ENCODE measurements around the gene ASB6. TPM values are rescaled to one million over a fixed set of nuclear protein-coding genes. Genes with fewer than 3 reads are reported as not detected.

ASB6 gene
- total and polyA plus RNA-seq, 7 donors: 8.4 to 20.8 (median 9.7) TPM

DNA sequence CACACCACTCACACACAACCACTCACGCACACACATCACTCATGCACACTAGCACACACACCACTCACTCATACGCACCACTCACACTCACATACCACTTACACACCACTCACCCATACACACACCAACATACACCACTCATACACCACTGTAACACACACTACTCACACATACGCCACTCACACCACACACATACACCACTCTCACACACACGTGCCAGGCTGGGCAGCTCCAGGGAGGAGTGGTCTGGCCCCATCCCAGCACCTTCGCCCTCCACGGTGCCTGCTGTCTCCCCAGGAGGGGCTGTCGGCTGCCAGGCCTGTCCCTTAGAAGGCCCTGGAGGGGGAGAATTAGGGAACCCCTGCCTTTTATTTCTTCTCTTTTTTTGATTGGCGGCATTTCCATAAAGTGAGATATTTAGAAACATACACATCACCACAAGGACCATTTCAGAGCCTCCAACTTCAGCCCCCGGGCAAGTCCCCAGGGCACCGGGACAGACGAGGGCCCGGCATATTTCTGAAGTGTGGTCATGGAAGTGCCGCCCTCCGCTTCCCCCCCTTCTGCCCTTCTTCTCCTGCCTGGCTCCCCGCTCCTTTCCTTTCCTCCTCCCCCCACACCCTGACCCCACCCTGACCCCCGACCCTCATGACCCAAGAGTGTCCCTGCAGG, 6.3 kb upstream of the ASB6 start:
- intact Hi-C loops (cut with DNase I): no loop called here
- no peaks in the 10 kb centered on the region for H3K27me3 ChIP-seq
- H3K27ac ChIP-seq: no peak overlapping the region
- DNase-seq: no peak
- 79 to 83% methylated on average over 16 of the region's 16 CpGs for WGBS, 2 donors
- no peaks in the 10 kb centered on the region for H3K4me1 ChIP-seq
- no peak overlapping the region for H3K4me3 ChIP-seq
- no peaks in the 10 kb centered on the region for H3K9me3 ChIP-seq
- no peaks in the 10 kb centered on the region for H3K36me3 ChIP-seq
- TF ChIP-seq EP300 (IDR thresholded peaks at IDR 0.05) (no peak), POLR2A (IDR thresholded peaks at IDR 0.05) (no peak)
- TF ChIP-seq, protein P1, sequence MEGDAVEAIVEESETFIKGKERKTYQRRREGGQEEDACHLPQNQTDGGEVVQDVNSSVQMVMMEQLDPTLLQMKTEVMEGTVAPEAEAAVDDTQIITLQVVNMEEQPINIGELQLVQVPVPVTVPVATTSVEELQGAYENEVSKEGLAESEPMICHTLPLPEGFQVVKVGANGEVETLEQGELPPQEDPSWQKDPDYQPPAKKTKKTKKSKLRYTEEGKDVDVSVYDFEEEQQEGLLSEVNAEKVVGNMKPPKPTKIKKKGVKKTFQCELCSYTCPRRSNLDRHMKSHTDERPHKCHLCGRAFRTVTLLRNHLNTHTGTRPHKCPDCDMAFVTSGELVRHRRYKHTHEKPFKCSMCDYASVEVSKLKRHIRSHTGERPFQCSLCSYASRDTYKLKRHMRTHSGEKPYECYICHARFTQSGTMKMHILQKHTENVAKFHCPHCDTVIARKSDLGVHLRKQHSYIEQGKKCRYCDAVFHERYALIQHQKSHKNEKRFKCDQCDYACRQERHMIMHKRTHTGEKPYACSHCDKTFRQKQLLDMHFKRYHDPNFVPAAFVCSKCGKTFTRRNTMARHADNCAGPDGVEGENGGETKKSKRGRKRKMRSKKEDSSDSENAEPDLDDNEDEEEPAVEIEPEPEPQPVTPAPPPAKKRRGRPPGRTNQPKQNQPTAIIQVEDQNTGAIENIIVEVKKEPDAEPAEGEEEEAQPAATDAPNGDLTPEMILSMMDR (IDR thresholded peaks at IDR 0.05): no peak

DNA sequence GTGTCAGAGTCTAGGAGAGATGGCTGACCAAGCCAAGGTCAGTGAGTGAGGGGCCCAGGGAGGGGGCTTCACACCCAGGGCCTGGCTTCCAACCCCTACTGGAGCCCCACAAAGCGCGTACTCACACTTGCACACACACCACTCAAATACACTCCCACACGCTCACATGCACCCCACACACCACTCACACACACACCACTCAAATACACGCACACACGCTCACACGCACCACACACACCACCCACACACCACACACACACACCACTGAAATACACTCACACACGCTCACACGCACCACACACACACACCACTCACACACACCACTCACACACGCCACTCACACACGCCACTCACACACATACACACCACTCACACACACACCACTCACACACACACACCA, 5.7 kb upstream of the ASB6 start:
- 87 to 90% methylated on average over 10 of the region's 10 CpGs for WGBS, 2 donors
- no peak for TF ChIP-seq EP300 (IDR thresholded peaks at IDR 0.05)
- Histone ChIP-seq H3K4me3 (no peak overlapping the region), H3K27ac (no peak overlapping the region), H3K4me1 (peaks cover 0 to 3% (median under 1%) of the 10 kb centered on the region in 4 donors), H3K27me3 (no peaks in the 10 kb centered on the region), H3K36me3 (no peaks in the 10 kb centered on the region), H3K9me3 (no peaks in the 10 kb centered on the region)
- intact Hi-C loops (cut with DNase I): no loop called here
- DNase-seq: no peak

- Histone ChIP-seq H3K36me3 (no peaks in the 10 kb centered on the region), H3K9me3 (no peaks in the 10 kb centered on the region), H3K27me3 (no peaks in the 10 kb centered on the region), H3K4me3 (no peak overlapping the region), H3K27ac (no peak overlapping the region), H3K4me1 (peaks cover 0 to 6% (median 2%) of the 10 kb centered on the region in 4 donors)
- intact Hi-C loops (cut with DNase I): no loop called here
- no peak for DNase-seq
- TF ChIP-seq, protein P1 (IDR thresholded peaks at IDR 0.05): no peak
- no peak for TF ChIP-seq POLR2A (IDR thresholded peaks at IDR 0.05)
- no peak for TF ChIP-seq EP300 (IDR thresholded peaks at IDR 0.05)
- WGBS, 2 donors: 94 to 95% methylated on average over 7 of the region's 7 CpGs
Measured at GRCh38 chr9:129646654-129647053, 4.7 kb upstream of the ASB6 start.

GRCh38 chr9:129646252-129646651, 4.3 kb upstream of the ASB6 start:
- Histone ChIP-seq H3K9me3 (no peaks in the 10 kb centered on the region), H3K27ac (no peak overlapping the region), H3K4me3 (no peak overlapping the region), H3K4me1 (peaks cover 0 to 10% (median 5%) of the 10 kb centered on the region in 4 donors), H3K27me3 (no peaks in the 10 kb centered on the region), H3K36me3 (no peaks in the 10 kb centered on the region)
- intact Hi-C loops (cut with DNase I): no loop called here
- 84 to 88% methylated on average over 12 of the region's 12 CpGs for WGBS, 2 donors
- TF ChIP-seq, protein P1 (IDR thresholded peaks at IDR 0.05): no peak
- TF ChIP-seq POLR2A (IDR thresholded peaks at IDR 0.05) (no peak), EP300 (IDR thresholded peaks at IDR 0.05) (no peak), POLR2AphosphoS5 (IDR thresholded peaks at IDR 0.05) (no peak)
- no peak for DNase-seq

GRCh38 chr9:129644902-129645301, 3.0 kb upstream of the ASB6 start:
- no peak for DNase-seq
- Histone ChIP-seq H3K9me3 (no peaks in the 10 kb centered on the region), H3K4me3 (no peak overlapping the region), H3K27ac (no peak overlapping the region), H3K27me3 (no peaks in the 10 kb centered on the region), H3K4me1 (peaks cover 0 to 23% (median 19%) of the 10 kb centered on the region in 4 donors), H3K36me3 (no peaks in the 10 kb centered on the region)
- WGBS, 2 donors: 78 to 83% methylated on average over 17 of the region's 17 CpGs
- TF ChIP-seq POLR2A (IDR thresholded peaks at IDR 0.05) (no peak), EP300 (IDR thresholded peaks at IDR 0.05) (no peak), POLR2AphosphoS5 (IDR thresholded peaks at IDR 0.05) (no peak)
- TF ChIP-seq, protein P1 (IDR thresholded peaks at IDR 0.05): no peak
- intact Hi-C loops (cut with DNase I): no loop called here

All from sigmoid colon (tissue), 7 donors.